ENCODE data around the gene RPL19.

The RPL19 gene

GRCh38 chr17:39199820-39200069, 338 bp upstream of the RPL19 start:
- DNase-seq: peak; percentile 84

- DNase-seq: no peak
These were observed 951 bp downstream of the RPL19 start for GRCh38 chr17:39200957-39201510.

GRCh38 chr17:39204245-39204644, 4.2 kb downstream of the RPL19 start:
- no peak for DNase-seq

- DNase-seq: no peak
These were observed 5.0 kb downstream of the RPL19 start for GRCh38 chr17:39205112-39205526.

GRCh38 chr17:39208136-39208535, 8.1 kb downstream of the RPL19 start:
- no peak for DNase-seq

- DNase-seq: peak; percentile 13
These were observed 8.8 kb downstream of the RPL19 start for GRCh38 chr17:39208893-39209292.

- DNase-seq: no peak
These were observed 9.4 kb downstream of the RPL19 start for GRCh38 chr17:39209317-39210092.

GRCh38 chr17:39210093-39210434, 10.0 kb downstream of the RPL19 start:
- no peak for DNase-seq

- DNase-seq: no peak
These were observed 12.2 kb downstream of the RPL19 start for GRCh38 chr17:39212195-39212810.

- no peak for DNase-seq
These were observed 12.9 kb downstream of the RPL19 start for GRCh38 chr17:39212841-39213480.

- DNase-seq: no peak
These were observed 13.8 kb downstream of the RPL19 start for GRCh38 chr17:39213852-39214251.

GRCh38 chr17:39217734-39218369, 17.8 kb downstream of the RPL19 start:
- DNase-seq: no peak

- DNase-seq: no peak
These were observed 18.8 kb downstream of the RPL19 start for GRCh38 chr17:39218906-39219305.

- no peak for DNase-seq
These were observed 19.6 kb downstream of the RPL19 start for GRCh38 chr17:39219647-39220154.

GRCh38 chr17:39221572-39221971, 21.5 kb downstream of the RPL19 start:
- DNase-seq: no peak

- no peak for DNase-seq
These were observed 22.1 kb downstream of the RPL19 start for GRCh38 chr17:39222151-39222550.

- DNase-seq: no peak
These were observed 23.1 kb downstream of the RPL19 start for GRCh38 chr17:39222866-39223834.

- no peak for DNase-seq
These were observed 24.1 kb downstream of the RPL19 start for GRCh38 chr17:39223907-39224777.

- no peak for DNase-seq
These were observed 24.8 kb downstream of the RPL19 start for GRCh38 chr17:39224778-39225307.

- DNase-seq: no peak
These were observed 25.4 kb downstream of the RPL19 start, which contains the start of gene STAC2 for GRCh38 chr17:39225308-39225958. Gene STAC2, minus strand, starts transcription at chr17:39225945. Its CDS starts 443 bp downstream, at chr17:39225502.

Measured in SHP77 treated with DMSO at 0.1 percent for 48 hours (cell line).